GM12892 (cell line): Measurements from ENCODE around the gene MOSPD3.

Experiments used
- POLR2A ChIP-seq: IDR thresholded peaks from 2 replicates; pipeline ENCODE4 v1.6.1; 2011; ENCODE audit warnings: low read depth, low read length, control low read depth
- POLR2AphosphoS5 ChIP-seq: IDR thresholded peaks from 2 replicates; pipeline ENCODE4 v1.6.1; 2011; ENCODE audit warnings: low read depth, low read length, control low read depth
- TAF1 ChIP-seq: IDR thresholded peaks from 2 replicates; pipeline ENCODE4 v1.6.1; 2011; ENCODE audit warnings: low read depth, mild to moderate bottlenecking, control low read depth, low read length, borderline replicate concordance

DNA sequence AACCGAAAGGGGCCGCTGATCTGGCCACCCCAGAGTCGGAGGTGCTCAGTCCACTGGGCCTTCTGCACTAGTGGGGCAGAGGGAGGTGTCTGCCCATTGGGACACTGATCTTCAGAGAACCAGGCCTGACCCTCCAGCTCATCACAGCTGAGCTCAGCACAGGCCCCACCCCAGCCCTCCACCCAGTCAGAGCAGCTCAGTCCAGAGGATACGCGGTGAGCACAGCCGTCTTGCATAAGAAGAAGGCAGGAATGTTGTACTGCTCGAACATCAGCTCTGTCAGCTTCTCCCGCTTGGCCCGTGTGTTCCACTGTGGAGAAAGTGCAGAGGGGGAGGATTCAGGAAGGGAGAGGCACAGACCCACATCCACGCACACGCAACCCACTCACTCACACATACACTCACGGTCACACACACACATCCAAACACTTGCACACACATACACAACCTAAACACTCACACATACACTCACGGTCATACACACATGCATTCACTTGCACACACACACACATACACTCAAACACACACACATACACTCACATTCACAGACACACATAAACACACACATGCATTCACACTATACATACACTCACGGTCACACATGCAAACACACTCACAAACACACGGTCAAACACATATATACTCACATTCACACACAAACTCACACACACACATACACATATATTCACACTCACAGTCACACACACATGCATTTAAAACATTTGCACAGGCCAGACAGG, 37.7 kb downstream of the MOSPD3 start:
- TF ChIP-seq TAF1 (no peak), POLR2AphosphoS5 (no peak), POLR2A (no peak)
